Liver (tissue), 9 donors: ENCODE measurements around the gene TMEM200A. TPM values are rescaled to one million over a fixed set of nuclear protein-coding genes. Genes with fewer than 3 reads are reported as not detected.

ENCODE experiments used
- DNase-seq: peaks from one replicate; pipeline ENCODE4 v3.0.0-alpha.2; 2017; ENCODE audit warnings: low spot score
- H3K27ac ChIP-seq, 2 donors: one replicate each; pipeline ENCODE4 v1.7.0; 2013; ENCODE audit warnings: inconsistent platforms in 2 of 2, low read length in 2 of 2, control low read depth in 1 of 2, low read depth in 1 of 2, mild to moderate bottlenecking in 1 of 2
- H3K27me3 ChIP-seq, 4 donors: one replicate each; pipeline versions ENCODE4 v1.6.1 to v1.7.0; 2013; ENCODE audit warnings: low read length in 3 of 4, inconsistent platforms in 1 of 4, mild to moderate bottlenecking in 1 of 4, moderate library complexity in 1 of 4; ENCODE audit not compliant: control insufficient read depth in 4 of 4, insufficient read depth in 4 of 4
- H3K36me3 ChIP-seq, 4 donors: one replicate each; pipeline versions ENCODE4 v1.6.1 to v1.7.0; 2013; ENCODE audit warnings: low read length in 3 of 4, mild to moderate bottlenecking in 3 of 4, low read depth in 1 of 4, moderate library complexity in 1 of 4; ENCODE audit not compliant: control insufficient read depth in 4 of 4, insufficient read depth in 3 of 4
- H3K4me1 ChIP-seq, 4 donors: one replicate each; pipeline versions ENCODE4 v1.6.1 to v1.7.0; 2013; ENCODE audit warnings: low read length in 3 of 4, mild to moderate bottlenecking in 3 of 4, moderate library complexity in 1 of 4; ENCODE audit not compliant: control insufficient read depth in 4 of 4, insufficient read depth in 4 of 4
- H3K4me3 ChIP-seq, 3 donors: one replicate each; pipeline versions ENCODE4 v1.6.1 to v1.7.0; 2013; ENCODE audit warnings: low read length in 3 of 3, control low read depth in 1 of 3, low read depth in 1 of 3, mild to moderate bottlenecking in 1 of 3
- H3K9ac ChIP-seq, 2 donors: one replicate each; pipeline ENCODE4 v1.7.0; 2013; ENCODE audit warnings: low read length in 2 of 2, mild to moderate bottlenecking in 2 of 2, moderate library complexity in 2 of 2, control low read depth in 1 of 2, low read depth in 1 of 2
- H3K9me3 ChIP-seq, 4 donors: one replicate each; pipeline versions ENCODE4 v1.6.1 to v1.7.0; 2013; ENCODE audit warnings: low read length in 3 of 4; ENCODE audit not compliant: control insufficient read depth in 4 of 4
- EGR1 ChIP-seq, 2 donors: IDR thresholded peaks; 2 replicates each; pipeline ENCODE4 v1.6.1; 2016 to 2018; ENCODE audit warnings: antibody characterized with exemption in 2 of 2, low read depth in 2 of 2
- FOXA1 ChIP-seq: IDR thresholded peaks from 2 replicates; pipeline ENCODE4 v1.6.1; 2016; ENCODE audit warnings: antibody characterized with exemption
- FOXA2 ChIP-seq: IDR thresholded peaks from 2 replicates; pipeline ENCODE4 v1.6.1; 2016; ENCODE audit warnings: antibody characterized with exemption
- GABPA ChIP-seq, 2 donors: IDR thresholded peaks in 1 of 2; conservative IDR thresholded peaks in 1 of 2; 2 replicates each; pipeline ENCODE4 v1.6.1; 2016; ENCODE audit warnings: antibody characterized with exemption in 2 of 2, mild to moderate bottlenecking in 1 of 2, moderate library complexity in 1 of 2
- HNF4A ChIP-seq, 2 donors: conservative IDR thresholded peaks; 2 replicates each; pipeline ENCODE4 v1.6.1; 2016; ENCODE audit warnings: antibody characterized with exemption in 2 of 2, mild to moderate bottlenecking in 2 of 2
- HNF4G ChIP-seq: IDR thresholded peaks from 2 replicates; pipeline ENCODE4 v1.6.1; 2016; ENCODE audit warnings: antibody characterized with exemption
- JUND ChIP-seq, 2 donors: IDR thresholded peaks; 2 replicates each; pipeline ENCODE4 v1.6.1; 2016; ENCODE audit warnings: antibody characterized with exemption in 2 of 2
- NR2F2 ChIP-seq: IDR thresholded peaks from 2 replicates; pipeline ENCODE4 v1.6.1; 2016; ENCODE audit warnings: antibody characterized with exemption
- RAD21 ChIP-seq, 2 donors: IDR thresholded peaks; 2 replicates each; pipeline ENCODE4 v1.6.1; 2016; ENCODE audit warnings: antibody characterized with exemption in 2 of 2, mild to moderate bottlenecking in 2 of 2
- RXRA ChIP-seq, 2 donors: IDR thresholded peaks; 2 replicates each; pipeline ENCODE4 v1.6.1; 2017 to 2018; ENCODE audit warnings: antibody characterized with exemption in 2 of 2, mild to moderate bottlenecking in 1 of 2
- SP1 ChIP-seq: IDR thresholded peaks from 2 replicates; pipeline ENCODE4 v1.6.1; 2018; ENCODE audit warnings: antibody characterized with exemption, mild to moderate bottlenecking
- TAF1 ChIP-seq: conservative IDR thresholded peaks from 2 replicates; pipeline ENCODE4 v1.6.1; 2016; ENCODE audit warnings: antibody characterized with exemption, mild to moderate bottlenecking
- YY1 ChIP-seq: IDR thresholded peaks from 2 replicates; pipeline ENCODE4 v1.6.1; 2016; ENCODE audit warnings: antibody characterized with exemption, mild to moderate bottlenecking
- WGBS: extraction: QIAGEN DNeasy Blood & Tissue Kit; methylation state at CpG from one replicate; pipeline ENCODE4 v1.1.7; 2013; 5-methylcytosine and 5-hydroxymethylcytosine counted together
- polyA plus RNA-seq, 2 donors: library from polyadenylated mRNA; stranded (reverse) in 1 of 2; unstranded in 1 of 2; fragments of 200-250 nt in 1 of 2; fragments of >200 nt in 1 of 2; fragmentation: Nextera tagmentation in 1 of 2; extraction: Ambion mirVana in 1 of 2; gene quantifications; one replicate each; pipeline versions ENCODE4 v1.2.1 to v1.2.3, GENCODE V29; 2013 to 2015
- total RNA-seq, 2 donors: library from RNA; depleted of rRNA; stranded (reverse); fragments of >200 nt; gene quantifications; one replicate each; pipeline ENCODE4 v1.2.3, GENCODE V29; 2014
- TF ChIP-seq, protein P1 (sequence below): IDR thresholded peaks from 2 replicates; pipeline ENCODE4 v1.6.1; 2016; ENCODE audit warnings: antibody characterized with exemption, mild to moderate bottlenecking
- TF ChIP-seq, protein P2 (sequence below): fragments of 150-350 bp; IDR thresholded peaks from 2 replicates; pipeline ENCODE4 v1.5.1; 2017; ENCODE audit warnings: improper control_type of control experiment, low read depth, low read length; ENCODE audit not compliant: missing input control
- TF ChIP-seq, protein P3 (sequence below): IDR thresholded peaks from 2 replicates; pipeline ENCODE4 v1.6.1; 2016; ENCODE audit warnings: antibody characterized with exemption
- TF ChIP-seq, protein P4 (sequence below): IDR thresholded peaks from 2 replicates; pipeline ENCODE4 v1.6.1; 2016; ENCODE audit warnings: antibody characterized with exemption
- donor health status: healthy.
- donor health status: healthy.
- donor health status: healthy.
- donor health status: healthy.
- donor health status: healthy.

The TMEM200A gene
- total and polyA plus RNA-seq, 4 donors, result 0.08 to 0.33 (median 0.09) TPM

DNA sequence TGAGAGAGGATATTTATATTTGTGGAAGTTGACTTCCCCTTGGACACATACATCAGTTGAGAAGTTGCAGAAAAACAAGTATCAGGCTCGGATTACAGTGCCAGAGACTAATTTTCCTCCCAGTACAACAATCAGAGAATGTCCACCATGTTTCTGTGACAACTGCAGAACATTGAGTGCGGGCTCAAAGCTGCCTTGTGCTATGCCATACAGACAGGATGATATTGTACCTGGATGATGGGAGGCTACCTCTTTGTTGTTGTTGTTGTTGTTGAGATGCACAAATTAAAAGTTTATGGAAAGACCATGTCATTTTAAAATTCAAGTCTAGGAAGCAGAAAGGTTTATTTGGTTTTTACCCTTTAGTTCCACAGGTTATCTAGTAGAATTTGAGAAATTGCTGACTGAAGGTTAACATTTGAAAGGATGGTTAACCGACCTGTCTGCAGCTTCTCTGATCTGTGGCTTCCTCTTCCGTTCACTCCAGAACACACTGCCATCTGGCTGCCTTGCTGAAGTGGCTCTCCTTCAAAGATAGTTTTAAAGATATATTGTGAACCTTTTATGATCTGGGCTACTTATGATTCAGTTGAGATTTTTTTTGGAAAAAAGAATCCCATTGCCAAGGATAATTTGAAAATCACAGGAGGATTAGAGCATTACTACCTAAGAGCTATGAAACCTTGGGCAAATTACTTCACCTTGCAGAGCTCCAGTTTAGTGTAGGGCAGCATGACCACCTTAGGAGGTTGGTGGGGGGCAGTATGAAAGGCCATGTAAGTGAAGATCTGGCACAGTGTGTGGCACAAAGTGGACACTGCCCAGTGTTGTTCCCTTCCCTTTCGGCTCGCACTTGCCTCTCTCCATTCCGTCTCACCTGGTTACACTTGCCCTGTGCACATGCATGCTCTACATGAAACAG lies 15.9 kb downstream of the TMEM200A start:
- Histone ChIP-seq H3K9ac (no peak overlapping the region), H3K27ac (no peak overlapping the region), H3K27me3 (no peaks in the 10 kb centered on the region), H3K4me3 (no peak overlapping the region), H3K9me3 (no peaks in the 10 kb centered on the region), H3K4me1 (no peaks in the 10 kb centered on the region), H3K36me3 (no peaks in the 10 kb centered on the region)
- 78% methylated on average over 7 of the region's 7 CpGs for WGBS
- no peak for DNase-seq
- no peak for TF ChIP-seq YY1

DNA sequence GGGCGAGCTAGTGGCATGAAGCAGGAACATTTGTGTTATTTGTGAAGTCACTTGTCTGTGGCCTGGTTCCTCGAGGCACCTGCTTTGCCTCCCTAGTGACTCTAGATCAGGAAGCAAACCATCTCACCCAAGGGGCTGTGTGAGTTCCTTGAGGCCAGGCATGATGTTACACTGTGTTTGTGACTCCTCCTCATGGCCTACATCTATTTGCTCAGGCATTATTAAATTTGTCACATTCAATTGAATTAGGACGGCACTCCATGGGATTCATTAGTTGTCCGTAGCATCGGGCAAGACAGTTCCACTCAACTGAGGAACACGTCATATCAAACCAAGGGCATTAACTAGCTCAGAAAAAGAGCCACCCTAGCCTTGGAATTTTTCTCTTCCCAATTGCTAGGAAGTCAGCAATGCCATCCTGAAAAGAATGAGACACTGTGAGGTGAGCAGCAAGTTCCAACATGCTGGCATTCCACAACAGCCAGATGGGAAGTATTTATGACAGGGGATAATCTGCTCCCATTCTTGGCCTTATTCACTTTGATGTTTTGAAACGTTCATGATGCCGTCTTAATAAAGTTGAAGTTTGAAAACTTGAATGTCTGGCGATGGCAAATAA lies 17.2 kb downstream of the TMEM200A start:
- Histone ChIP-seq H3K4me3 (no peak overlapping the region), H3K4me1 (no peaks in the 10 kb centered on the region), H3K36me3 (no peaks in the 10 kb centered on the region), H3K9me3 (no peaks in the 10 kb centered on the region), H3K27ac (no peak overlapping the region), H3K9ac (no peak overlapping the region), H3K27me3 (no peaks in the 10 kb centered on the region)
- 90% methylated on average over 9 of the region's 9 CpGs for WGBS
- no peak for TF ChIP-seq RAD21 (IDR thresholded peaks at IDR 0.05)
- TF ChIP-seq SP1, result no peak
- TF ChIP-seq NR2F2, result no peak
- TF ChIP-seq, protein P1, sequence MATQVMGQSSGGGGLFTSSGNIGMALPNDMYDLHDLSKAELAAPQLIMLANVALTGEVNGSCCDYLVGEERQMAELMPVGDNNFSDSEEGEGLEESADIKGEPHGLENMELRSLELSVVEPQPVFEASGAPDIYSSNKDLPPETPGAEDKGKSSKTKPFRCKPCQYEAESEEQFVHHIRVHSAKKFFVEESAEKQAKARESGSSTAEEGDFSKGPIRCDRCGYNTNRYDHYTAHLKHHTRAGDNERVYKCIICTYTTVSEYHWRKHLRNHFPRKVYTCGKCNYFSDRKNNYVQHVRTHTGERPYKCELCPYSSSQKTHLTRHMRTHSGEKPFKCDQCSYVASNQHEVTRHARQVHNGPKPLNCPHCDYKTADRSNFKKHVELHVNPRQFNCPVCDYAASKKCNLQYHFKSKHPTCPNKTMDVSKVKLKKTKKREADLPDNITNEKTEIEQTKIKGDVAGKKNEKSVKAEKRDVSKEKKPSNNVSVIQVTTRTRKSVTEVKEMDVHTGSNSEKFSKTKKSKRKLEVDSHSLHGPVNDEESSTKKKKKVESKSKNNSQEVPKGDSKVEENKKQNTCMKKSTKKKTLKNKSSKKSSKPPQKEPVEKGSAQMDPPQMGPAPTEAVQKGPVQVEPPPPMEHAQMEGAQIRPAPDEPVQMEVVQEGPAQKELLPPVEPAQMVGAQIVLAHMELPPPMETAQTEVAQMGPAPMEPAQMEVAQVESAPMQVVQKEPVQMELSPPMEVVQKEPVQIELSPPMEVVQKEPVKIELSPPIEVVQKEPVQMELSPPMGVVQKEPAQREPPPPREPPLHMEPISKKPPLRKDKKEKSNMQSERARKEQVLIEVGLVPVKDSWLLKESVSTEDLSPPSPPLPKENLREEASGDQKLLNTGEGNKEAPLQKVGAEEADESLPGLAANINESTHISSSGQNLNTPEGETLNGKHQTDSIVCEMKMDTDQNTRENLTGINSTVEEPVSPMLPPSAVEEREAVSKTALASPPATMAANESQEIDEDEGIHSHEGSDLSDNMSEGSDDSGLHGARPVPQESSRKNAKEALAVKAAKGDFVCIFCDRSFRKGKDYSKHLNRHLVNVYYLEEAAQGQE, result no peak
- TF ChIP-seq, protein P2, sequence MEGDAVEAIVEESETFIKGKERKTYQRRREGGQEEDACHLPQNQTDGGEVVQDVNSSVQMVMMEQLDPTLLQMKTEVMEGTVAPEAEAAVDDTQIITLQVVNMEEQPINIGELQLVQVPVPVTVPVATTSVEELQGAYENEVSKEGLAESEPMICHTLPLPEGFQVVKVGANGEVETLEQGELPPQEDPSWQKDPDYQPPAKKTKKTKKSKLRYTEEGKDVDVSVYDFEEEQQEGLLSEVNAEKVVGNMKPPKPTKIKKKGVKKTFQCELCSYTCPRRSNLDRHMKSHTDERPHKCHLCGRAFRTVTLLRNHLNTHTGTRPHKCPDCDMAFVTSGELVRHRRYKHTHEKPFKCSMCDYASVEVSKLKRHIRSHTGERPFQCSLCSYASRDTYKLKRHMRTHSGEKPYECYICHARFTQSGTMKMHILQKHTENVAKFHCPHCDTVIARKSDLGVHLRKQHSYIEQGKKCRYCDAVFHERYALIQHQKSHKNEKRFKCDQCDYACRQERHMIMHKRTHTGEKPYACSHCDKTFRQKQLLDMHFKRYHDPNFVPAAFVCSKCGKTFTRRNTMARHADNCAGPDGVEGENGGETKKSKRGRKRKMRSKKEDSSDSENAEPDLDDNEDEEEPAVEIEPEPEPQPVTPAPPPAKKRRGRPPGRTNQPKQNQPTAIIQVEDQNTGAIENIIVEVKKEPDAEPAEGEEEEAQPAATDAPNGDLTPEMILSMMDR, result no peak
- TF ChIP-seq, protein P3, sequence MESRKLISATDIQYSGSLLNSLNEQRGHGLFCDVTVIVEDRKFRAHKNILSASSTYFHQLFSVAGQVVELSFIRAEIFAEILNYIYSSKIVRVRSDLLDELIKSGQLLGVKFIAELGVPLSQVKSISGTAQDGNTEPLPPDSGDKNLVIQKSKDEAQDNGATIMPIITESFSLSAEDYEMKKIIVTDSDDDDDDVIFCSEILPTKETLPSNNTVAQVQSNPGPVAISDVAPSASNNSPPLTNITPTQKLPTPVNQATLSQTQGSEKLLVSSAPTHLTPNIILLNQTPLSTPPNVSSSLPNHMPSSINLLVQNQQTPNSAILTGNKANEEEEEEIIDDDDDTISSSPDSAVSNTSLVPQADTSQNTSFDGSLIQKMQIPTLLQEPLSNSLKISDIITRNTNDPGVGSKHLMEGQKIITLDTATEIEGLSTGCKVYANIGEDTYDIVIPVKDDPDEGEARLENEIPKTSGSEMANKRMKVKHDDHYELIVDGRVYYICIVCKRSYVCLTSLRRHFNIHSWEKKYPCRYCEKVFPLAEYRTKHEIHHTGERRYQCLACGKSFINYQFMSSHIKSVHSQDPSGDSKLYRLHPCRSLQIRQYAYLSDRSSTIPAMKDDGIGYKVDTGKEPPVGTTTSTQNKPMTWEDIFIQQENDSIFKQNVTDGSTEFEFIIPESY, result no peak
- TF ChIP-seq RXRA (IDR thresholded peaks at IDR 0.05), result no peak
- no peak for TF ChIP-seq YY1
- TF ChIP-seq EGR1 (IDR thresholded peaks at IDR 0.05; ENCODE audit: low read depth in 2 of 2), result no peak
- TF ChIP-seq GABPA (IDR thresholded peaks at IDR 0.05 in 1 of 2, conservative IDR thresholded peaks at IDR 0.05 in 1 of 2), result no peak
- no peak for TF ChIP-seq FOXA2
- no peak for TF ChIP-seq HNF4A (conservative IDR thresholded peaks at IDR 0.05)
- TF ChIP-seq, protein P4, sequence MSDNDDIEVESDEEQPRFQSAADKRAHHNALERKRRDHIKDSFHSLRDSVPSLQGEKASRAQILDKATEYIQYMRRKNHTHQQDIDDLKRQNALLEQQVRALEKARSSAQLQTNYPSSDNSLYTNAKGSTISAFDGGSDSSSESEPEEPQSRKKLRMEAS, result no peak
- TF ChIP-seq FOXA1, result no peak
- no peak for TF ChIP-seq JUND (IDR thresholded peaks at IDR 0.05)
- TF ChIP-seq HNF4G, result no peak
- TF ChIP-seq TAF1, result no peak
- no peak for DNase-seq
